HG03196 (cell line): ENCODE results near the gene SLC14A1.

Experiments
- ATAC-seq: cut with Tn5 transposase; IDR thresholded peaks from one replicate; pipeline ENCODE4 v1.9.1; 2021; ENCODE audit not compliant: unreplicated experiment

Gene SLC14A1

GRCh38 chr18:45793264-45793965, 69.4 kb downstream of the SLC14A1 start:
- ATAC-seq = no peak

GRCh38 chr18:45801416-45802004, 77.5 kb downstream of the SLC14A1 start:
- no peak for ATAC-seq
